MCF 10A (cell line): Measurements from ENCODE around the gene SLC29A3. TPM values are rescaled to one million over a fixed set of nuclear protein-coding genes. Genes with fewer than 3 reads are reported as not detected.

Source experiments
- BruUV-seq: library from RNA; stranded (reverse); fragments of 400-500 nt; replicated peaks from 2 replicates; lab custom pipeline; 2021; lab: Mats Ljungman, UMichigan
- CTCF ChIA-PET: fragments of 300-600 bp; sonication (Branson Sonifier 250); formaldehyde crosslinking; extraction: SDS; loops from one replicate; lab custom pipeline; 2021; ENCODE audit warnings: antibody characterized with exemption, inconsistent platforms; lab: Yijun Ruan, JAX
- POLR2A ChIA-PET: fragments of 300-600, 350-650 bp; sonication (Branson Sonifier 250); formaldehyde crosslinking; extraction: SDS; loops from one replicate; lab custom pipeline; 2020; ENCODE audit warnings: antibody characterized with exemption, inconsistent platforms; lab: Yijun Ruan, JAX
- DNase-seq: peaks from one replicate; pipeline ENCODE4 v3.0.0-alpha.2; 2018; ENCODE audit not compliant: unreplicated experiment
- H3K27ac Mint-ChIP-seq: one replicate; pipeline ENCODE4 v1.8.0; 2022; ENCODE audit warnings: mild to moderate bottlenecking, low read depth, mixed read lengths; ENCODE audit not compliant: unreplicated experiment
- H3K27me3 Mint-ChIP-seq: one replicate; pipeline ENCODE4 v1.8.0; 2022; ENCODE audit warnings: mixed read lengths; ENCODE audit not compliant: insufficient read depth, unreplicated experiment
- H3K36me3 Mint-ChIP-seq: one replicate; pipeline ENCODE4 v1.8.0; 2022; ENCODE audit warnings: mild to moderate bottlenecking, moderate library complexity, mixed read lengths; ENCODE audit not compliant: insufficient read depth, unreplicated experiment
- H3K4me1 Mint-ChIP-seq: one replicate; pipeline ENCODE4 v1.8.0; 2022; ENCODE audit warnings: mixed read lengths; ENCODE audit not compliant: insufficient read depth, unreplicated experiment
- H3K4me3 Mint-ChIP-seq: one replicate; pipeline ENCODE4 v1.8.0; 2022; ENCODE audit warnings: mild to moderate bottlenecking, moderate library complexity, mixed read lengths; ENCODE audit not compliant: unreplicated experiment
- H3K9me3 Mint-ChIP-seq: one replicate; pipeline ENCODE4 v1.8.0; 2022; ENCODE audit warnings: mixed read lengths; ENCODE audit not compliant: unreplicated experiment
- intact Hi-C: fragments of 100-400 bp; cut with micrococcal nuclease; formaldehyde crosslinking; loops from 2 replicates; pipeline ENCODE4 v1.14.1; 2022
- total RNA-seq: library from RNA; stranded (reverse); gene quantifications from 2 replicates; pipeline ENCODE4 v1.2.3, GENCODE V29; 2022
- TF ChIP-seq, protein P1 (sequence below): fragments of 200-600 bp; IDR thresholded peaks from one replicate; pipeline ENCODE4 v1.8.0; 2022; ENCODE audit warnings: antibody characterized with exemption, mild to moderate bottlenecking; ENCODE audit not compliant: unreplicated experiment

SLC29A3 gene
- total RNA-seq, 1 experiment from 2014 or later = 3.6 TPM

DNA sequence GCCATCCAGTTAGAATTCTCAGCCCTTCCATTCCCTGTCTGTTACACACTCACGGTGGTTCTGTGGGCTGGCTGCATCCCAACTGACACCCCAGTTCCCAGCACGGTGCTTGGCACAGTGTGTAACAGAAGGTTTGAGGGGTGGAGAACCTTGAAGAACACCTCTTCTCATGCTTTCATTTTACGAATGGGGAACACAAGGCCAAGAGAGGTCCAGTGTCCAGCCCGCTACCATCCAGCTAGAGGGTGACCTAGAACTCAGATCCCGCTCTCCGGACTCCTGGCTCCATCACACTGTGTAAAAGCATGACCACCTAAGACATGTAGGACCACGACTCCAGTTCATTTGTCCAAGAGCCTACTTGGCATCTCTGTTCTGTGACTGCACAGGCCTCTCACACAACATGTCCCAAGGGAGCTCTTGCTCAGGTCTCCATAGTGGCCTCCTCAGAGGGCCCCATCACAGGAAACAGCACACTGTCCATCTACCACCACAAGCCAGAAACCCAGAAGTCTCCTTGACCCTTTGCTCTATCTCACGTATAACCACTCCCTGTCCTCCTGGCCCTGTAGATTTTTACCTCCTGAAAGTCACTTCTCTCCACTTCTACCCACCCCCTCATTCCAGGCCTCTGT is 74.9 kb downstream of the SLC29A3 start:
- intact Hi-C loops = no loop called here
- no peak overlapping the region for H3K4me3 Mint-ChIP-seq
- CTCF ChIA-PET = interaction anchor here (0.5 kb wide), 1 partner anchor 302 kb away, joined by 3 read pairs; no protein-coding TSS in a partner anchor

DNA sequence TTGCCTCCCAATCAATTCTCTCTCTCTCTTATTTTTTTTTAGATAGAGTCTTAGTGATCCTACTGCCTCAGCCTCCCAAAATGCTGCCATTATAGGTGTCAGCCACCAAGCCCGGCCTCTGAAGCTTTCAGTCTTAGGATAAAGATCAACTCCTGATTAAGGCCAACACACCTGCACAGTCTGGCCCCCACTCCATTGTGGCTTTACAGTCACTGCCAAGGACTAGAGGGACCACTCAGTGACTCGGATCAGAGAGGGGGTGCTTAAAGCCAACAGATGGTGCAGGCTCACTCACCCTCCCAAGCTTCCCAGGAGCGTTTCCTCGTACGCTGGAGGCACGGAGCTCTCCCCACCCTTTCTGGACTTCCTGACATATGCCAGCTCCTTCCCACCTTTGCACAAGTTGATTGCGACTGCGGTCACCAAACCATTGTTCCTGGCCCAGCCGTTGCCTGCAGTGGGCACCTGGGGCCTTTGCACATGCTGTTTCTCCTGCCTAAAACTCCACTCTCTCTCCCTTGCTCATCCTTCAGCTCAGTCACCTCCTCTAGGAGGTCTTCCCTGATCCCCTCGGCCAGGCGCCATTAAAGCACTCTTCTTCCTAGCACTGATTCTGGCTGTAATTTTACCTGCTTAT is 76.0 kb downstream of the SLC29A3 start:
- no peak overlapping the region for H3K4me3 Mint-ChIP-seq
- H3K27me3 Mint-ChIP-seq = peaks cover 58% of the 10 kb centered on the region
- no peak overlapping the region for H3K27ac Mint-ChIP-seq
- ChIA-PET POLR2A (interaction anchor here (0.9 kb wide), 1 partner anchor 20 kb away, joined by 3 read pairs; no protein-coding TSS in a partner anchor), CTCF (interaction anchor here (0.7 to 1.9 kb wide), 2 partner anchors 10 to 29 kb away, joined by 3 to 12 read pairs; no protein-coding TSS in a partner anchor)
- intact Hi-C loops = no loop called here
- H3K4me1 Mint-ChIP-seq = no peaks in the 10 kb centered on the region
- H3K36me3 Mint-ChIP-seq = no peaks in the 10 kb centered on the region
- TF ChIP-seq, protein P1, sequence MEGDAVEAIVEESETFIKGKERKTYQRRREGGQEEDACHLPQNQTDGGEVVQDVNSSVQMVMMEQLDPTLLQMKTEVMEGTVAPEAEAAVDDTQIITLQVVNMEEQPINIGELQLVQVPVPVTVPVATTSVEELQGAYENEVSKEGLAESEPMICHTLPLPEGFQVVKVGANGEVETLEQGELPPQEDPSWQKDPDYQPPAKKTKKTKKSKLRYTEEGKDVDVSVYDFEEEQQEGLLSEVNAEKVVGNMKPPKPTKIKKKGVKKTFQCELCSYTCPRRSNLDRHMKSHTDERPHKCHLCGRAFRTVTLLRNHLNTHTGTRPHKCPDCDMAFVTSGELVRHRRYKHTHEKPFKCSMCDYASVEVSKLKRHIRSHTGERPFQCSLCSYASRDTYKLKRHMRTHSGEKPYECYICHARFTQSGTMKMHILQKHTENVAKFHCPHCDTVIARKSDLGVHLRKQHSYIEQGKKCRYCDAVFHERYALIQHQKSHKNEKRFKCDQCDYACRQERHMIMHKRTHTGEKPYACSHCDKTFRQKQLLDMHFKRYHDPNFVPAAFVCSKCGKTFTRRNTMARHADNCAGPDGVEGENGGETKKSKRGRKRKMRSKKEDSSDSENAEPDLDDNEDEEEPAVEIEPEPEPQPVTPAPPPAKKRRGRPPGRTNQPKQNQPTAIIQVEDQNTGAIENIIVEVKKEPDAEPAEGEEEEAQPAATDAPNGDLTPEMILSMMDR = no peak
- H3K9me3 Mint-ChIP-seq = no peaks in the 10 kb centered on the region
- no TSS peak for BruUV-seq
- DNase-seq = no peak

More for the DNA sequence above, 74.9 kb downstream of the SLC29A3 start:
- POLR2A ChIA-PET = no interaction called here
- Mint-ChIP-seq H3K9me3 (no peaks in the 10 kb centered on the region), H3K4me1 (no peaks in the 10 kb centered on the region), H3K36me3 (no peaks in the 10 kb centered on the region), H3K27ac (no peak overlapping the region), H3K27me3 (peaks cover 54% of the 10 kb centered on the region)
- BruUV-seq = no TSS peak
- TF ChIP-seq, protein P1 = no peak
- no peak for DNase-seq

DNA sequence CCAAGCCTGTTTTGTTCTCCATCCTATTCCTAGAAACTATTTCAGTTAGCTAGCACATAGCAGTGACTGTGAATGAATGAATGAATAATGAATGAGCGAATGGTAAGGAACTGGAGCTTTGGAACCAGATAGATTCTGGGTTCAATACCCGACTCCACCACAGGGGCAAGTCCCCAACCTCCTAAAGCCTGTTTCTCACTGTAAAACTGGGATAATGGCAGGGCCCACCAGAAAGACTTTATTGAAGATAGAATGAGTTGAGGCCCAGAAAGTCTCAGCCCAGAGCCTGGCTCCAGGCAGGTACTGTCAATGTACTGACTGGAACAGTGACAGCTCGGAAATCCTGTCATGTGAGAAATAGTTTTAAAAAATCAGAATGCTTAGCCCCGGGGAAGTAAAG is 76.6 kb downstream of the SLC29A3 start:
- ChIA-PET POLR2A (interaction anchor here (0.9 to 1.2 kb wide), 2 partner anchors 21 to 289 kb away, joined by 3 read pairs; no protein-coding TSS in a partner anchor), CTCF (interaction anchor here (0.6 to 1.9 kb wide), 2 partner anchors 11 to 13 kb away, joined by 3 to 12 read pairs; no protein-coding TSS in a partner anchor)
- no peak overlapping the region for H3K4me3 Mint-ChIP-seq
- TF ChIP-seq, protein P1 = no peak
- H3K27ac Mint-ChIP-seq = no peak overlapping the region
- peaks cover 64% of the 10 kb centered on the region for H3K27me3 Mint-ChIP-seq
- H3K9me3 Mint-ChIP-seq = no peaks in the 10 kb centered on the region
- no peaks in the 10 kb centered on the region for H3K4me1 Mint-ChIP-seq
- DNase-seq = no peak
- intact Hi-C loops = no loop called here
- no TSS peak for BruUV-seq
- no peaks in the 10 kb centered on the region for H3K36me3 Mint-ChIP-seq

DNA sequence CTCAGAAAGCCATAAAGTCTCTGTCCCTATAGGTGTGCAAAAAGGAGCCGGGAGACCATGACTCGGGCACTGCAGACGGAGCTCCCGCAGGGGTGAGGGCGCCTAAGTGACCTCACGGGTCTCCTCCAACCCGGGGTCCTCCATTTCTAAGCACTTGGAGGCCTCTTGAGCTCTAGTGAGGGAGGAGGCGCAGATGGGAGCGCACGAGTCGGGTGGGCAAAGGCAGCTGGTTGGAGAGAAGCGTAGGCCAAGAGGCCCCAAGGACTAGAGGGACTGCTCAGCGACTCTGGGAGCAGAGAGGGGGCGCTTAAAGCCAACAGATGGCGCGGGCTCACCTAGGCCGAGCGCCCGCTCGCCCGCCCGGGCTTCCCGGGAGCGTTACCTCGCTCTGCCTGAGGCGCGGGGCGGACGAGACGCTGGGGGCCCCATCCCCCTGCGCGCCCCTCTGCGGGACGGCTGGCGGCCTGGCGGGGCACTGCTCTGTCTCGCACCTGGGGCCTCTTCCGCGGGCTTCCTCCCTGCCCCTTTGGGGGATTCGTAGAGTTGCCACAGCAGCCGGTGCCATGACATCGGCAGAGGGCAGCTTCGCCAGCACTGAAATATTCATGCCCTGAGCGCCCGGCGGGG is 77.1 kb downstream of the SLC29A3 start:
- no peaks in the 10 kb centered on the region for H3K36me3 Mint-ChIP-seq
- no peaks in the 10 kb centered on the region for H3K4me1 Mint-ChIP-seq
- ChIA-PET POLR2A (interaction anchor here (1.2 kb wide), 1 partner anchor 288 kb away, joined by 3 read pairs; no protein-coding TSS in a partner anchor), CTCF (interaction anchor here (0.6 to 1.9 kb wide), 2 partner anchors 12 to 13 kb away, joined by 3 to 12 read pairs; no protein-coding TSS in a partner anchor)
- BruUV-seq = no TSS peak
- no peaks in the 10 kb centered on the region for H3K9me3 Mint-ChIP-seq
- TF ChIP-seq, protein P1 = no peak
- no peak overlapping the region for H3K27ac Mint-ChIP-seq
- no peak for DNase-seq
- H3K27me3 Mint-ChIP-seq = peaks cover 60% of the 10 kb centered on the region
- intact Hi-C loops = no loop called here
- no peak overlapping the region for H3K4me3 Mint-ChIP-seq
